ENCODE measurements around the gene SRRM4. TPM values are rescaled to one million over a fixed set of nuclear protein-coding genes. Genes with fewer than 3 reads are reported as not detected.

Gene SRRM4
- total RNA-seq, result not detected in 2 replicates

GRCh38 chr12:118981285-118982211, at the start of gene SRRM4:
Gene SRRM4, plus strand, starts transcription at chr12:118981541. Its CDS starts 342 bp downstream, at chr12:118981883.

GRCh38 chr12:119178544-119179334, 197.4 kb downstream of the SRRM4 start, which contains the start of gene HSPB8:
Gene HSPB8, plus strand, starts transcription at chr12:119178931. Its CDS starts 382 bp downstream, at chr12:119179313.

Other genes with a start within 250 kb of the SRRM4 start
- gene HSPB8, start 197.4 kb downstream of the SRRM4 start, total RNA-seq, result 4.0 and 4.3 TPM in 2 replicates